ENCODE measurements around the gene DLG1. TPM values are rescaled to one million over a fixed set of nuclear protein-coding genes. Genes with fewer than 3 reads are reported as not detected.
A peak's percentile ranks its signal among the peaks of the same experiment; 100 is the strongest.

DLG1 gene
- total RNA-seq, 1 donor from 2014 or later, result 168 TPM

DNA sequence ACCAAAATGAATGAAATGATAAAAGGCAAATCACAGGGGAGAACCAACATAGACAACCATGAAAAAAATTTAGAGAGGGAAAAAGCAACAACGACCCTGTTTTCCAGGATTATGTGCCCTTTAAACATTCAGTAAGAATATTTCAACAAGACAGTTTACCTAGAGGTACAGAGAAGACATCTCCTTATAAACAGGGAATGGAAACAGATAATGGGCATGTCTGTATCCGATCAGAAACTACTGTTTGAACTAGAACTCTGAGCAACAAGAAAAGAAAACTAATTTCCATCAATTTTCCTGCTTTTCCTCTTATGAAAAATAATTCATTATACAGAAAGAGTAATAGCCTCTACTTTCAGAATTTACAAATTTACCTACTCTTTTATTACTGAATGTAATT, 39.3 kb downstream of the DLG1 start:
- Mint-ChIP-seq H3K9me3 (ENCODE audit: unreplicated experiment) (no peaks in the 10 kb centered on the region), H3K36me3 (ENCODE audit: unreplicated experiment) (peaks cover 10% of the 10 kb centered on the region), H3K27me3 (ENCODE audit: unreplicated experiment) (no peaks in the 10 kb centered on the region), H3K27ac (ENCODE audit: unreplicated experiment) (no peak overlapping the region), H3K4me3 (ENCODE audit: unreplicated experiment) (no peak overlapping the region), H3K4me1 (ENCODE audit: unreplicated experiment) (peaks cover 46% of the 10 kb centered on the region)
- TF ChIP-seq, protein P1, sequence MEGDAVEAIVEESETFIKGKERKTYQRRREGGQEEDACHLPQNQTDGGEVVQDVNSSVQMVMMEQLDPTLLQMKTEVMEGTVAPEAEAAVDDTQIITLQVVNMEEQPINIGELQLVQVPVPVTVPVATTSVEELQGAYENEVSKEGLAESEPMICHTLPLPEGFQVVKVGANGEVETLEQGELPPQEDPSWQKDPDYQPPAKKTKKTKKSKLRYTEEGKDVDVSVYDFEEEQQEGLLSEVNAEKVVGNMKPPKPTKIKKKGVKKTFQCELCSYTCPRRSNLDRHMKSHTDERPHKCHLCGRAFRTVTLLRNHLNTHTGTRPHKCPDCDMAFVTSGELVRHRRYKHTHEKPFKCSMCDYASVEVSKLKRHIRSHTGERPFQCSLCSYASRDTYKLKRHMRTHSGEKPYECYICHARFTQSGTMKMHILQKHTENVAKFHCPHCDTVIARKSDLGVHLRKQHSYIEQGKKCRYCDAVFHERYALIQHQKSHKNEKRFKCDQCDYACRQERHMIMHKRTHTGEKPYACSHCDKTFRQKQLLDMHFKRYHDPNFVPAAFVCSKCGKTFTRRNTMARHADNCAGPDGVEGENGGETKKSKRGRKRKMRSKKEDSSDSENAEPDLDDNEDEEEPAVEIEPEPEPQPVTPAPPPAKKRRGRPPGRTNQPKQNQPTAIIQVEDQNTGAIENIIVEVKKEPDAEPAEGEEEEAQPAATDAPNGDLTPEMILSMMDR (IDR thresholded peaks at IDR 0.05), result no peak
- DNase-seq (ENCODE audit: extremely low spot score, unreplicated experiment), result no peak

DNA sequence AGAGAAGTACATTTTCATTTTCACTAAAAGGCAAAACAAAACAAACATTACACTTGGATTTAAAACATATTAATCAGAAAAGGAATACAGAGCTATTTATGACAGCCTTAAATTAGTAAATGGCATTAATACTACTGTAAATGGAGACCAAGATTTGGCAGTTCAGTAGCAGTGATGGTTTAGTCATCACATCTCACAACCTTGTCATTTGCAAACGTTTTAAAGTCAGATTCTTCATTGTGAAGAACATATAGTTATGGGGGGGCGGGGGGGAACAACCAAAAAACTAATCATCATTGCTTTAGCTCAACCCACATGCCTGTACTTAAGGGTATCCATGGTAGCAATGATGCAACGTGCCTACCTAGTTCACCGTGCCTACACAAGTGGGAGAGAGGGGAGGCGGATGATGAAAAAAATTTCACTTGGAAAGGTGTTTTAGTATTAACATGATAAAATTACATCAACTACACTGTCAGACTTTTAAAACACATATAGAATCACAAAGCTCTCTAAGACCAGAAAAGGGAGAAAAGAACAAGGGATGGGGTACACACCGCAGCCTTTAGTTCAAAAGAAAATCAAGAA, 40.1 kb downstream of the DLG1 start:
- H3K4me3 Mint-ChIP-seq (ENCODE audit: unreplicated experiment), result no peak overlapping the region
- DNase-seq (ENCODE audit: extremely low spot score, unreplicated experiment), result no peak
- no peaks in the 10 kb centered on the region for H3K9me3 Mint-ChIP-seq (ENCODE audit: unreplicated experiment)
- no peaks in the 10 kb centered on the region for H3K27me3 Mint-ChIP-seq (ENCODE audit: unreplicated experiment)
- H3K4me1 Mint-ChIP-seq (ENCODE audit: unreplicated experiment), result peaks cover 54% of the 10 kb centered on the region
- peak overlapping the region; percentile 62 for H3K27ac Mint-ChIP-seq (ENCODE audit: unreplicated experiment)
- H3K36me3 Mint-ChIP-seq (ENCODE audit: unreplicated experiment), result peaks cover 9% of the 10 kb centered on the region
- TF ChIP-seq, protein P1 (IDR thresholded peaks at IDR 0.05), result no peak

DNA sequence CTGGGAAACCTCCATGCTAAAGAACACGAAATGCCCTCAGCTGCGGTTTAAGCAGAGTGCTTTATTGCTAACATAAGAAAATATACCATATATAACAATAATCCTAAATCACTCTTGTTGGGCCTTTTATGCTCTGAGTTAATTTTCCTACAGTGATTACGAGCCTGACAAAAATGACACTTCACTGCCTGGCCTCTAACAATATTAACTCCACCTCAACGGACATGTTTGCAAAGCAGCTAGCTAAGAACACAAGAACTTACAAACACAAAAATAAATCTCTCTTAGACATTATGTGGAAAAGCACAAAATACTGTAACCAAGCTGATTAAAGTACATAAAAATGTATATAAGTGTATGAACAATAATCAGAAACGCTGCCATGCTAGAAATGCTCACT, 40.7 kb downstream of the DLG1 start:
- Mint-ChIP-seq H3K9me3 (ENCODE audit: unreplicated experiment) (no peaks in the 10 kb centered on the region), H3K27ac (ENCODE audit: unreplicated experiment) (peak overlapping the region; percentile 62), H3K36me3 (ENCODE audit: unreplicated experiment) (peaks cover 6% of the 10 kb centered on the region), H3K4me1 (ENCODE audit: unreplicated experiment) (peaks cover 60% of the 10 kb centered on the region), H3K4me3 (ENCODE audit: unreplicated experiment) (no peak overlapping the region), H3K27me3 (ENCODE audit: unreplicated experiment) (no peaks in the 10 kb centered on the region)
- TF ChIP-seq, protein P1 (IDR thresholded peaks at IDR 0.05), result no peak
- DNase-seq (ENCODE audit: extremely low spot score, unreplicated experiment), result no peak

DNA sequence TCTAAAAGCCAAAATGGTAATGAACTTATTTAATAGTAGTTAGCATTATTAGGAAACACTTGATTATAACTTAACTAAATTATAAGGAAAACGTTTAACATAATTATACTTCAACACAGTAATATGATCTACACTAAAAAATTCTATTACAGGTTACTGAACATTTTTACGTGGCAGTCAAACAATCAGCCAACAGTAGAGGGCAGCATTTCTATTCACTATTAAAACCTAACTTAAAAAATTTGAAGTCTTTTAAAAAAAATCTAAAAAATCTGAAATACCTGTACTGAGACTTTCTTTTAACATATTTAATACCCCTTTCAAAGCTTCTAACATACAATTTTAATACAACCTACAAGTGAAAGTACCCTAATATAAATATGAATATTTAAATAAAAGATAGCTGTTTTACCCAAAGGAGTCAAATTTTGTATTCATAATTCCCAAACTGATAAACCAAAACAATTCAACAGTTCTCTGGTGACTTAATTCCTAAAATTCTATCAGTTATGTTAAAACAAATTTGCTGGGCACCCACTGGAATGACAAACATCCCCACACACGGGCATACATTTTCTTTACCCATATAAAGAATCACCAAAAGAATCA, 41.5 kb downstream of the DLG1 start:
- peaks cover 6% of the 10 kb centered on the region for H3K36me3 Mint-ChIP-seq (ENCODE audit: unreplicated experiment)
- H3K27me3 Mint-ChIP-seq (ENCODE audit: unreplicated experiment), result no peaks in the 10 kb centered on the region
- no peaks in the 10 kb centered on the region for H3K9me3 Mint-ChIP-seq (ENCODE audit: unreplicated experiment)
- H3K4me1 Mint-ChIP-seq (ENCODE audit: unreplicated experiment), result peaks cover 64% of the 10 kb centered on the region
- TF ChIP-seq, protein P1 (IDR thresholded peaks at IDR 0.05), result peak; percentile 75
- H3K4me3 Mint-ChIP-seq (ENCODE audit: unreplicated experiment), result no peak overlapping the region
- peak overlapping the region; percentile 62 for H3K27ac Mint-ChIP-seq (ENCODE audit: unreplicated experiment)
- DNase-seq (ENCODE audit: extremely low spot score, unreplicated experiment), result no peak

DNA sequence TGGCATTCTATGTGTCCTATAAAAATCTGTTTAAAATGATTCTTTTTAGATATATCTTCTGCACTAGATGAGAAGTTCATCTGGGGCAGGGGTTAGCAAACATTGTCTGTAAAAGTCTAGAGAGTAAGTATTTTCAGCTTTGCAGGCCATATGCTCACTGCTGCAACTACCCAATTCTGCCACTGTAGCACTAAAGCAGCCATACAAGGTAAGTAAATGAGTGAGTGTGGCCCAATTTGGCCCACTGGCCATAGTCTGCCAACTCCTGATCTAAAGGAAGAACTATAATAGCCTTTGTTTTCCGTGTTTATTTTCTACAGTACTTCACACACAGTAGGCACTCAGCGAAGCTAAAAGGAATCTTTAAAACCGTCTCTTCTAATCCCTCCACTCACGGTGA, 42.3 kb downstream of the DLG1 start:
- TF ChIP-seq, protein P1 (IDR thresholded peaks at IDR 0.05), result no peak
- no peak for DNase-seq (ENCODE audit: extremely low spot score, unreplicated experiment)
- H3K9me3 Mint-ChIP-seq (ENCODE audit: unreplicated experiment), result no peaks in the 10 kb centered on the region
- H3K4me1 Mint-ChIP-seq (ENCODE audit: unreplicated experiment), result peaks cover 65% of the 10 kb centered on the region
- H3K4me3 Mint-ChIP-seq (ENCODE audit: unreplicated experiment), result no peak overlapping the region
- H3K27ac Mint-ChIP-seq (ENCODE audit: unreplicated experiment), result peak overlapping the region; percentile 3
- no peaks in the 10 kb centered on the region for H3K27me3 Mint-ChIP-seq (ENCODE audit: unreplicated experiment)
- peaks cover 13% of the 10 kb centered on the region for H3K36me3 Mint-ChIP-seq (ENCODE audit: unreplicated experiment)
